GM12878 (cell line): ENCODE results near the gene EYS. TPM values are rescaled to one million over a fixed set of nuclear protein-coding genes. Genes with fewer than 3 reads are reported as not detected.

Experiments used
- ATAC-seq: fragments of 200-7000 bp; cut with Tn5 transposase; 3 replicates; pipeline ENCODE4 v1.9.1; 2020; ENCODE audit warnings: mild to moderate bottlenecking, moderate library complexity
- BruUV-seq: library from RNA; stranded (reverse); fragments of 400-500 nt; replicated peaks from 2 replicates; lab custom pipeline; 2021; lab: Mats Ljungman, UMichigan
- CTCF ChIA-PET: fragments of 300-600 bp; sonication (Branson Sonifier 250); formaldehyde crosslinking; extraction: SDS; loops from one replicate; lab custom pipeline; 2021; ENCODE audit warnings: inconsistent platforms; lab: Yijun Ruan, JAX
- POLR2A ChIA-PET: fragments of 350-600 bp; formaldehyde crosslinking; extraction: SDS; loops from one replicate; lab custom pipeline; 2021; ENCODE audit warnings: inconsistent platforms; lab: Charles Lee
- RAD21 ChIA-PET: fragments of 300-600 bp; sonication (Branson Sonifier 250); formaldehyde crosslinking; loops from one replicate; lab custom pipeline; 2023; ENCODE audit warnings: antibody characterized with exemption; ENCODE audit not compliant: unreplicated experiment; lab: Charles Lee
- SMC1A ChIA-PET: fragments of 300-600 bp; sonication (Branson Sonifier 250); formaldehyde crosslinking; loops from one replicate; lab custom pipeline; 2023; ENCODE audit not compliant: unreplicated experiment, uncharacterized antibody; lab: Charles Lee
- DNase-seq: peaks from one replicate; pipeline ENCODE4 v3.0.0-alpha.2; 2011; ENCODE audit warnings: low read depth, low spot score
- FAIRE-seq: peaks from 3 replicates; lab custom pipeline; 2011; peaks lifted over from hg19 to GRCh38; lab: Jason Lieb, UNC
- H2AFZ ChIP-seq: 2 replicates; pipeline ENCODE4 v1.6.0; 2011; ENCODE audit warnings: low read depth, low read length, control low read depth; ENCODE audit not compliant: control insufficient read depth
- H3K27ac ChIP-seq: 2 replicates; pipeline ENCODE4 v1.5.1; 2011; ENCODE audit warnings: control low read depth; ENCODE audit not compliant: control insufficient read depth, insufficient read depth
- H3K27me3 ChIP-seq, 2 experiments: replicated peaks in 1 of 2; 2 replicates each; pipeline versions ENCODE4 v1.6.0 to v1.6.1; 2011; ENCODE audit warnings: low read length in 1 of 2; ENCODE audit not compliant: control insufficient read depth in 2 of 2, insufficient read depth in 2 of 2
- H3K36me3 ChIP-seq, 2 experiments: 2 replicates each; pipeline ENCODE4 v1.5.1; 2011; ENCODE audit warnings: low read length in 1 of 2; ENCODE audit not compliant: control insufficient read depth in 2 of 2, insufficient read depth in 2 of 2
- H3K4me1 ChIP-seq: 2 replicates; pipeline ENCODE4 v1.6.1; 2011; ENCODE audit warnings: mild to moderate bottlenecking, low read length, moderate library complexity, mixed read lengths; ENCODE audit not compliant: control insufficient read depth, insufficient read depth
- H3K4me2 ChIP-seq: 2 replicates; pipeline ENCODE4 v1.6.0; 2011; ENCODE audit warnings: control low read depth; ENCODE audit not compliant: control insufficient read depth, insufficient read depth
- H3K4me3 ChIP-seq: fragments of 200-600 bp; sonication (generic); 2 replicates; pipeline ENCODE4 v1.5.1; 2016
- H3K79me2 ChIP-seq: 2 replicates; pipeline ENCODE4 v1.6.0; 2011; ENCODE audit warnings: low read length; ENCODE audit not compliant: control insufficient read depth, insufficient read depth
- H3K9ac ChIP-seq: 2 replicates; pipeline ENCODE4 v1.8.0; 2011; ENCODE audit warnings: low read length, control low read depth, mixed read lengths; ENCODE audit not compliant: control insufficient read depth, insufficient read depth
- H3K9me3 ChIP-seq: replicated peaks from 3 replicates; pipeline ENCODE4 v1.5.1; 2011; ENCODE audit warnings: mild to moderate bottlenecking, low read length; ENCODE audit not compliant: control insufficient read depth, insufficient read depth
- H4K20me1 ChIP-seq: 2 replicates; pipeline ENCODE4 v1.6.0; 2011; ENCODE audit not compliant: control insufficient read depth, insufficient read depth
- HDGF ChIP-seq: fragments of 450-650 bp; IDR thresholded peaks from 2 replicates; pipeline ENCODE4 v1.6.1; 2016; ENCODE audit warnings: antibody characterized with exemption
- KDM1A ChIP-seq: fragments of 200-600 bp; sonication (generic); IDR thresholded peaks from 2 replicates; pipeline ENCODE4 v1.6.1; 2016; ENCODE audit warnings: borderline replicate concordance
- NBN ChIP-seq: fragments of 450-650 bp; IDR thresholded peaks from 2 replicates; pipeline ENCODE4 v1.6.1; 2016
- PML ChIP-seq: IDR thresholded peaks from 2 replicates; pipeline ENCODE4 v1.6.1; 2012; ENCODE audit warnings: low read length, inconsistent platforms
- POLR2A ChIP-seq: IDR thresholded peaks from 2 replicates; pipeline ENCODE4 v1.6.1; 2011; ENCODE audit warnings: low read depth, mild to moderate bottlenecking, low read length
- SIN3A ChIP-seq: IDR thresholded peaks from 2 replicates; pipeline ENCODE4 v1.6.1; 2012; ENCODE audit warnings: low read depth, low read length, improper control_type of control experiment
- SMAD1 ChIP-seq: fragments of 450-650 bp; IDR thresholded peaks from 2 replicates; pipeline ENCODE4 v1.6.1; 2018; ENCODE audit warnings: mild to moderate bottlenecking, low read depth; ENCODE audit not compliant: partially characterized antibody
- SMARCA5 ChIP-seq: fragments of 450-650 bp; IDR thresholded peaks from 2 replicates; pipeline ENCODE4 v1.6.1; 2017; ENCODE audit warnings: mild to moderate bottlenecking
- STAT1 ChIP-seq: fragments of 450-650 bp; conservative IDR thresholded peaks from 2 replicates; pipeline ENCODE4 v1.6.1; 2014; ENCODE audit warnings: antibody characterized with exemption, mild to moderate bottlenecking
- STAT3 ChIP-seq: IDR thresholded peaks from 2 replicates; pipeline ENCODE4 v1.6.1; 2011; ENCODE audit warnings: low read depth, low read length, improper control_type of control experiment
- TCF3 ChIP-seq: IDR thresholded peaks from 2 replicates; pipeline ENCODE4 v1.6.1; 2012; ENCODE audit warnings: low read depth, mild to moderate bottlenecking, low read length, borderline replicate concordance; ENCODE audit not compliant: insufficient read depth
- YY1 ChIP-seq: IDR thresholded peaks from 2 replicates; pipeline ENCODE4 v1.6.1; 2011; ENCODE audit warnings: low read depth, mild to moderate bottlenecking, low read length
- ZNF622 ChIP-seq: fragments of 450-650 bp; IDR thresholded peaks from 2 replicates; pipeline ENCODE4 v1.6.1; 2017; ENCODE audit warnings: mild to moderate bottlenecking, inconsistent platforms
- WGBS: methylation state at CpG from one replicate; pipeline ENCODE4 v1.1.6; 2016; ENCODE audit warnings: low lambda C conversion rate; ENCODE audit not compliant: insufficient replicate concordance, insufficient coverage; ENCODE audit errors: missing lambda C conversion rate; 5-methylcytosine and 5-hydroxymethylcytosine counted together
- in situ Hi-C: fragments of 300-500 bp; cut with MboI; formaldehyde crosslinking; loops from 9 replicates; pipeline ENCODE4 v1.14.3; 2018; ENCODE audit warnings: mixed read lengths
- intact Hi-C: fragments of 100-400 bp; cut with micrococcal nuclease; formaldehyde crosslinking; loops from one replicate; pipeline ENCODE4 v1.14.2; 2022; ENCODE audit not compliant: unreplicated experiment
- polyA plus RNA-seq, 11 experiments: library from polyadenylated mRNA; depleted of rRNA in 4 of 11; unstranded in 6 of 11; stranded (reverse) in 5 of 11; fragments of >200 nt; fragmentation: Nextera tagmentation in 4 of 11; fragmentation: Illumina TruSeq in 1 of 11; extraction: Ambion mirVana in 4 of 11; extraction: Trizol in 1 of 11; gene quantifications; 1 replicate in 1 of 11; 2 replicates in 10 of 11; pipeline versions ENCODE4 v1.2.1 to v1.2.3, GENCODE V29; 2011 to 2016; ENCODE audit warnings: inconsistent platforms in 2 of 11, missing spikeins in 2 of 11, low read depth in 1 of 11
- total RNA-seq, 4 experiments: library from RNA; depleted of rRNA in 3 of 4; stranded (reverse); fragments of >200 nt in 3 of 4; fragmentation: Illumina TruSeq in 1 of 4; extraction: Trizol in 1 of 4; gene quantifications; 2 replicates each; pipeline versions ENCODE4 v1.2.1 to v1.2.3, GENCODE V29; 2013 to 2021

Gene EYS
- total and polyA plus RNA-seq, 10 of the 15 experiments (the other 5 are each of a cell fraction or from before 2014, with no cell fraction given), result under 0.01 to 0.14 (median 0.02) TPM; not detected in 1

DNA sequence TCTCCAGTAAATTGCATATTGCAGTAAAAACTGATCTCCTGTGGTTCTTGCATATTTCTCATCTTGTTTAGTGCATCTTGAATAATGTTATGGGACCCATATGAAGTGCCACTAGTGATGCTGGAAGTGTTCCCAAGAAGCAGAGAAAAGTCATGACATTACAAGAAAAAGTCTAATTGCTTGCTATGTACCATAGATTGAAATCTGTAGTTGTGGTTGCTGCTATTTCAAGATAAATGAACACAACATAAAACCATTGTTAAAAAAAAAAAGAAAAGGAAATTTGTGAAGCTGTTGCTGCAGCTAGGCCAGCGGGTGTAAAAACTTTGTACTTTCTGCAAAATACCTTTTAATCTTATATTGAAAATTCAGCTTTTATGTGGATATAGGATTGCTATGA, 1767.0 kb downstream of the EYS start:
- TF ChIP-seq STAT1 (no peak), STAT3 (no peak), SIN3A (no peak), SMAD1 (no peak), KDM1A (no peak), POLR2A (no peak), ZNF622 (no peak), TCF3 (no peak)
- no peaks in the 10 kb centered on the region for H3K4me1 ChIP-seq
- no peak overlapping the region for H3K4me3 ChIP-seq
- no peak overlapping the region for H3K27ac ChIP-seq
- H2AFZ ChIP-seq, result no peak overlapping the region
- in situ Hi-C loops (no loop called here), intact Hi-C loops (no loop called here)
- FAIRE-seq (no peak), DNase-seq (no peak), ATAC-seq (no peak)
- no peaks in the 10 kb centered on the region for H3K9me3 ChIP-seq
- ChIA-PET SMC1A (interaction anchor here (0.6 kb wide), 1 partner anchor 122 kb away, joined by 3 read pairs; no protein-coding TSS in a partner anchor), RAD21 (no interaction called here), CTCF (interaction anchor here (0.6 kb wide), 2 partner anchors 37 to 1358 kb away, joined by 4 to 5 read pairs; no protein-coding TSS in a partner anchor), POLR2A (no interaction called here)
- H3K27me3 ChIP-seq, result no peaks in the 10 kb centered on the region
- H3K4me2 ChIP-seq, result no peak overlapping the region
- no peaks in the 10 kb centered on the region for H3K36me3 ChIP-seq
- WGBS, result 0% methylated on average over 1 of the region's 1 CpG
- H4K20me1 ChIP-seq, result no peaks in the 10 kb centered on the region
- BruUV-seq, result no TSS peak
- no peak overlapping the region for H3K9ac ChIP-seq
- H3K79me2 ChIP-seq, result no peaks in the 10 kb centered on the region

DNA sequence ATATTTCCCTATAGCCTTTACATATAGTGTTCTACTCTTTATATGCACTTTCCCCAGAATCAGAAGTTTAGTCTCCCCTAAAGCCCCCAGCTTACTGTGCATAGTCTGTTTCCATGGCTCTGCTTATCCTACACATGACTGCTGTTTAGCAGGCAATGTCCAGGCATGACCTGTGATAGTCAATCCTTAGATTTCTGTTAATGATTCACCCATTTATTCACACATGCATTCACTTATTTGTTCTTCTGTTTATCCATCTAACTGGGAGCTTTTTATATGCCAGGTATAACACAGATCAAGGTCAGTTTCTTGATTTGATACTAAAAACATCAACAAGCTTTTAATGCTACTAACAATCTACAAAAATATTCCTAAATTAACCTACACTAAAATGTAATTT, 1770.6 kb downstream of the EYS start:
- Histone ChIP-seq H3K4me2 (no peak overlapping the region), H3K27me3 (no peaks in the 10 kb centered on the region), H3K9me3 (no peaks in the 10 kb centered on the region), H3K4me1 (no peaks in the 10 kb centered on the region), H3K36me3 (no peaks in the 10 kb centered on the region), H3K4me3 (no peak overlapping the region), H3K27ac (no peak overlapping the region), H4K20me1 (no peaks in the 10 kb centered on the region), H3K9ac (no peak overlapping the region), H3K79me2 (no peaks in the 10 kb centered on the region), H2AFZ (no peak overlapping the region)
- in situ Hi-C loops, result no loop called here
- FAIRE-seq (no peak), DNase-seq (no peak), ATAC-seq (no peak)
- TF ChIP-seq PML, result no peak
- TF ChIP-seq HDGF, result no peak
- no peak for TF ChIP-seq SMAD1
- TF ChIP-seq SMARCA5, result no peak
- TF ChIP-seq YY1, result no peak
- no peak for TF ChIP-seq NBN
- ChIA-PET CTCF (no interaction called here), RAD21 (no interaction called here), POLR2A (no interaction called here), SMC1A (no interaction called here)
- intact Hi-C loops, result no loop called here
- BruUV-seq, result no TSS peak
